Fibroblast of peridontal ligament (primary cell): ENCODE results near the gene HBS1L.
A peak's percentile ranks its signal among the peaks of the same experiment; 100 is the strongest.

Experiments
- DNase-seq: peaks from one replicate; pipeline ENCODE4 v3.0.0-alpha.2; 2010; ENCODE audit errors: extremely low read depth

HBS1L gene

GRCh38 chr6:135054569-135055498 is at the start of gene HBS1L:
HBS1L (minus strand) TSS chr6:135054822; CDS start chr6:135054691, 131 bp downstream.
- peak; percentile 98 for DNase-seq

DNA sequence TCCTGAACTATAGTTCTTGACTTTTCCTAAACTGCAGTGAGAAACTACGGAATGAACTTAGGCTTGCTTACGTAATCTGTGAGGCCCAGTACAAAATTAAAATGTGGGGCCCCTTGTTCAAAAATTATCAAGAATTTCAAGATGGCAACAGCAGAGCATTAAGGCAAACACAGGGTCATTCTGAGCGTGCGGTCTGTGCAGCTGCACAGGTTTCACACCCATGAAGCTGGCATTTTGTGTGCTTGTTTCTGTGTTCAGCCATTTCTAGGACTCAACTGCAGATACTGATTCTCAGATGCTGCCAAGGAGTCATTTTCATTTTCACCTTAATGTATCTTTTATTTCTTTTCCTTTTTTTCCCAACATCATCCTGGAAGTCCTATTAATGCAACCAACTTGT is 49.6 kb upstream of the HBS1L start:
- no peak for DNase-seq

GRCh38 chr6:135102191-135102590 is 47.6 kb upstream of the HBS1L start:
- no peak for DNase-seq

GRCh38 chr6:135097172-135097571 is 42.5 kb upstream of the HBS1L start:
- DNase-seq: no peak

DNA sequence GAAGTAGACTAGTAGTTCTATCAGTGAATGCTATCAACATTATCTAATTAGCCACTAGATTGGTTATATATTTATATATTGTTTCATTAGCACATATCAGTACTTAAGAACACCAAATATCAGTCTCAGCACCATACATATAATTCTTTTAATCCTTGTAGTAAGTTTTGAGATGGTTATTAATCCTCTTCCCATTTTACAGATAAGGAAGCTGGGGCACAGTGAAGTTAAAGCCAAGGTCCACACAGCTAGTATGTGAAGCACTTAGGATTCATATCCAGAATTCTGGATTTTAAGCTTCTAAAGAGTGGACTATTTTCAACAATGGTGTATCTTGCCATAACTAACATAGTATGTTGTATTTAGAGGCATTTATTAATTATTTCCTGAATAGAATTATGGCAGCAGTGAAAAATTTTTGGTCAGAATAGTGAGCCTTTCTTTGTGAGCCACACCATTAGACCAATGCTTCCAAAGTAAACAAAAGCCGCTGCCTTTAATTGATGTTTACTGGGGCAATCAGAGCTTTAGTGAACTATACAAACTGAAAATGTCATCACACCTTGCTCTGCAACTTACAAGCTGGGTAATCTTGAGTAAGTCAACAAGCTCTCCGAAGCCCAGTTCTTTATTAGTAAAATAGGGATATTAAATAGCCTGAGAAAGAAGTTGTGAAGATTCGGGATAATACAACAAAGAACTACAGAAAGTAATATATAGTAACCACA is 41.9 kb upstream of the HBS1L start:
- no peak for DNase-seq

- no peak for DNase-seq
Observed at GRCh38 chr6:135095716-135096115, 41.1 kb upstream of the HBS1L start.

DNA sequence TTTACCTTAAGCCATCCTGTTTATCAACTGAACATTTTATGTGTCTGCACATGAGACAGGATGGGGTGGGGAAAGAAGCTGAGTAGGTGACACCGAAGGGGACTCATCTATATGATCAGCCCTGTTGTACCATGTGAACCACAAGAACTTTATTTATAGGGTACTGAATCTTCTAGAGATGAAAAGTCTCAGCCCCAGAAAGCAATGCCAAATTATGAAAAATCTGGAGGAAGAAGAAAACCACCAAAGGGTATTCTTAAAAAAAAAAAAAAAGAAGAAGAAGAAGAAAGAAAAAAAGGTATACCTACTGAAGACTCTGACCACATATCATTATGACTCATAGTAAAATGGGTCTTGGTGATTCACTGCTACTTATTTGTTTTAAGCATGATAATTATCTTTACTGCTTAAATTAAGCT is 39.8 kb upstream of the HBS1L start:
- no peak for DNase-seq

DNA sequence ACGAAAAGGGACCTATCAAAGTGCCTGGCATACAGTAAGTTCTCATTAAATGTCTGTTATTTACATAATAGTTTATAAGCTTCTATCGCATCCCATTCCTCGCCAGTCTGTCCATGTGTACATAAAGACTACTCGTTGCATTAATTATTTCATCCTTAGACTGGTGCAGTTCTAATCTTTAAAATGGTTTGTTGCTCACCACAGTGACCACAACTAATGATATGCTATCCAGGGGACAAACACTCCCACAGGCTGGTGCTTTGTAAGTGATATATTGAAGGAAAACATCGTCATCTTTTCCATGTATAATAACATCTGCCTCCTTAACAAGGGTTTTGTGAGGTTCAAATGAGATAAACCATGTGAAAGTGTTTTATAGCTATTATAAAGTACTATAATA is 39.0 kb upstream of the HBS1L start:
- DNase-seq: no peak

- DNase-seq: no peak
Observed at GRCh38 chr6:135092724-135093123, 38.1 kb upstream of the HBS1L start.

DNA sequence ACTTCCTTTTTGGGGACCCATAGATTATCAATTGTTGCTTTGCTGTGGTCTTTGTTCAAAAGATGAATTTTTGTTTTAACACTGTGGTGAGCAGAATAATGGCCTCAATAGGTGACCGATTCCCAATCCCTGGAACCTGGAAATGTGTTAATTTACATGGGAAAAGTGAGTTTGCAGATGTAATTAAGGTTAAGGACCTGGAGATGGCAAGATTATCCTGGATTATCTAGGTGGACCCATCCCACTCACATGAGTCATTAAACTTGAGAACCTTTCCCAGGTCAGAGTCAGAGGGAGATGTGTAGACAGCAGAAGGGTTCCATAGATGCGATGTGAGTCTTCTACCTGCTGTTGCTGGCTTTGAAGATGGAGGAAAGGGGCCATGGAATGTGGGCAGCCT is 36.2 kb upstream of the HBS1L start:
- DNase-seq: no peak

DNA sequence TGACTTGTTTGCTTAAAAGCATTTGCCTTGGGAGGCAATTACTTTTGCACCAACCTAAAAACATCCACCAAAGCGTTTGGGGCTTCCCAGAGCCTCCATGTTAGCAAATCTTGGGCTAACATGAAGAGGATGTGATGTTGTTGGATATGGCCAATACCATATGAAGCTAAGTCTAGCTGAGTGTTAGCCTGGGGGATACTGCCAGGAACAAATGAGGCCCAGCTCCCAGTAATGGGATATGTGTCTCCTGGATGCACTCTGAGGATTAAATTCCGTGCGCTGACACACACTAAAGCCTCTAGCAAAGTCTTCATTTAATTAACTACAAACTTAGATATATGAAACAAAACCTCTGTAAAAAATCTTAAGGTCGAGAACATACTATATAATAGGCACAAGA is 35.3 kb upstream of the HBS1L start:
- DNase-seq: no peak

DNA sequence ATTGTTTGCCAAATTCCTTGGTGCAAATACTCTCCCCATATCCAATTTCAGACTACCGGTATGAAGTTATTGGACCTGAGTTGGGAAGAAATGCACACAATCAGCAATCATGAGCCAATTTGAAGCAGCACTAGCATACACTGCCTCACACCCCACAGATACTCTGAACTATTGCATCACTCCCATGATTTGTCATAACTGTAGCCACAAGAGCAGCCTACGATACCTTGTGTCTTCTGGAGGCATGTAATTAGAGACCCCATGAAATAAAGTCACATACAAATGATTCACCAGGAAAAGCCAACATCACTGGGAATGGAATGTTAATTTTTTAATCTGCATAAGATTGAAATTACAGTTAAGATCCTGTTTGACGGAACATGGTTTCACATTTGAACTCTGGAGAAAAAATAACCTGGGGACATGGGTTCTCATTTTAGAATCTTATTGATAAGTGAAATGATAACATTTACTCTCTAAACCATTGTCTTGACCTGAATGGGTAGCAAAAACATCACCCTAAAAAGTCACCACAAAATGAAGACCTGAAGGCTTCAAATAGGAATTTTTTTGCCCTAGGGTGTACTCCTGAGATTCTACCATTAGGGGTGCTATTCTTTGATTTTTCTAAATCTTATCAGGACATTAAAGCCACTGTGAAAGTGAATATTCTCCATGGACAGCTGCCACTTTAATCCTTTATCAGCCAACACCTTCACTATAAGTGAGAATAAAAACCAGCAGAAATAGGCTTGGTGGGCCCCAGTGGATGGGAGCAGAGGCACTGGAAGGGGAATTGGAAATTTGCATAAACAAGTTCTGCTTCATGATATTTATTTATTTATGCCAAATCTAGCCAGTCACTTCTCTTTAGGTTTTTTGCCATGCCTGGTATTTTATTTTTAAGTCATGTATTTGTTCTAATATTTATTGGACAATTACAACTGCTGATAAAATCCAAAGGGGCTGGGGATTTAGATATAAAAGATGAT is 34.5 kb upstream of the HBS1L start:
- peak; percentile 66 for DNase-seq

- DNase-seq: no peak
Observed at GRCh38 chr6:135088281-135088680, 33.7 kb upstream of the HBS1L start.

- no peak for DNase-seq
Observed at GRCh38 chr6:135087803-135088202, 33.2 kb upstream of the HBS1L start.

DNA sequence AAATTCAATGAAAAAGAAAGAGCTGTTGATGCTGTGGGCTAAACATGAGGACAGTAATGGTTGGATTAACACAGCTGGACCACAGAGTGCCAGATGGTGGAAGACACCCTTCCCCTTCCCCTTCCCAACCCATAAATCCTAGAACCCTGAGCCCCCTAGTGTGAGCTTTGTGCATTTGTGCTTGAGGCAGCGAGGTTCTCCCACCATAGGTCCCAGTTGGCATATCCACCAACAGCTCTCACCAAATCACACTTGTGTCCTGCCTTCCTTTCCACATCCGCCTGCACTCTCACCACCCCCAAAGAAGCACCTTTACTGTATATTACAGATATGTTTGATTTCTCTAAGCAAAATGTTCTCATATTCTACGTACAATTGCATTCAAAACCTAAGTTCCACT is 32.8 kb upstream of the HBS1L start:
- no peak for DNase-seq

DNA sequence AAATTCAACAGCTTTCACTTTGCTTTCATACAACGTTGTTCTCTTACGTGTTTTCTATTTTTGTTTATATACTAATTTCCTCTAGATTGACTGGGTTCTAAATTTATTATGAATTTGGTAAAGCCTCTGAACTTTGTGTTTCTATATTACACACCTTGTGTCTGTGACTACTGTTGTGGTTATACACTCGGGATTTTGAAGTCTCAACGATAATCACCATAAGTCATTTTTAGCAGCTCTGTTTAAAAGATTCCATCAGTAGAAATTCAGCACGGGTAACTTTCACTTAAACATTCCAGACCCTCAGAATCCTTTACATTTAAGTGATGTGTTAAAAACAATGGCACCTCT is 31.8 kb upstream of the HBS1L start:
- DNase-seq: no peak

DNA sequence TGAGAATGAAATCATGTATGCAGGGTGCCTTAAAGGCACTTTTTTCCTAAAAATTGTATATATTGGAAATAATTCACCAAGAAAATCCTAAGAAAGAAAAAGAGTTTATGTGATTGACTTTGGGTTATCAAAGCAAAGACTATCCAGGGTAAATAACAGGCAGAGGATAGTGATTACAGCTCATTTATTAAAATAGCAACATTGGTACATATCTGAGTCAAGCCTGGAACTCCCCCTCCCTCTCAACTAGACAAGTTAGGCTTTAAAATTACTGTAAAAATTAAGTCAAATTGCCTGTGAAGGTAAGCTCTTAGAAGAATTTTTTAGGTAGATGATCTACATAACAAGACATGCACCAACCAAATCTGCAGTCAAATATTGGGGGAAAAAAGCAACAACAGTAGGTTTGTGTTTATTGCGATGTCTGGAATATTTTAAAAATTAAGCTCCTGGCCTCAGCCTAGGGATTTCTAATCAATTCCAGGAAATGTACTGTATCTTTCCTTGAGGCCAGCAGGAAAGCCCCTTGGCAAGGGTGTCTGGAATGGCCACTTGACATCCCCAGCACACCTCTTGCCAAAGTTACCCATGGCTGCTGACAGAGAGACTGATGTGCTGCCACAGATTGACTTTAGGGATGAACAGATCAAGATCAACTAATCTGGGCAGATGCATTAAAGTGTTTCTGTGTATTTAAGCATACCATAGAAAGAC is 31.2 kb upstream of the HBS1L start:
- DNase-seq: no peak

DNA sequence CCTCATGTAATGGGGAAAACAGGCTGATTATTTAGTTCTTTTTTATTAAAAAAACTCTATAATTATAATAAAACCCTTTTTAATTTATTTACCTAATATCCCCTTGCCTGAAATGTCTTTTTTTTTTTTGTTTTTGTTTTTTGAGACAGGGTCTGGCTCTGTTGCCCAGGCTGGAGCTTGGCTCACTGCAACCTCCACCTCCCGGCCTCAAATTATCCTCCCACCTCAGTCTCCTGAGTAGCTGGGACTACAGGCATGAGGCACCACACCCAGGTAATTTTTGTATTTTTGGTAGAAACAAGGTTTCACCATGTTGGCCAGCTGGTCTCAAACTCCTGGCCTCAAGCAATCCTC is 30.3 kb upstream of the HBS1L start:
- no peak for DNase-seq

DNA sequence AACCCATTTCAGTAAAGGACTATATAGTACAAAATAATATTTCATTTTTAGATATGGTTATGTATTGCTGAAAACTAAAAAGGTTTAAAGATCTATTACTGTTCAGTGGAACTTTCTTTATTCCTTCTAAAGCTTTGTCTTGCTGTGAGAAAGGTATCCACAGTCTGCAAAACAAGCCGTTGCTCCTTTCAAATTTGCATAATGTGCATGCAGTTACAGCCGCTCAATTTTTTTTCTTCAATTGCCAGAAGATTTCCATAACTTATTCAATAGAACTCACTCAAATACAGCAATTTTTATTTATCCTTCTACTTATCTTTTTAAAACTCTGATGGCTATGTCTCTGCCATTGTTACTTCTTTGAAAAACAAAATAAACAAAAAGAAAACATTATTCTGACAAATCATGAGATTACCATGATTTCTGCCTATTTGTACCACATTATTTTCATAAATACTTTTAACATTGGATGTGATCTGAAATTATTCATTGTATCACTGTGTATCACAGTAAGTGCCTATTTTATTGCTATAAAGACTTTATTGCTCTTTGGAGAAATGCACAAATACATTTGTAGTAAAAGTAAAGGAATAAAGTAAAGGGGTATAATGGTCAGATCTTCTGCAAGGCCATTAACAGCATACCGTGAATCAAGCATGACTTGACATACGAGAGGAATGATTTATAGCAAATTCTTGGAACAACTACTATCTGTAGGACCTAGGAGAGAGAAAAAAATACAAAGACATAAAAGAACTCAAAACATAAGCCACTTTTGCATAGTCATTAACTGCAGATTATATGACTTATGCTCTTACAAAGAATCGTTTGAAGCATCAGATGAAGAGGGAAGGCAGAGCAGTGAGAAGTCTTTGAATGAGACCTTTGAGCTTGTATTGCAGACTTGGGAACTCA is 29.6 kb upstream of the HBS1L start:
- DNase-seq: no peak

DNA sequence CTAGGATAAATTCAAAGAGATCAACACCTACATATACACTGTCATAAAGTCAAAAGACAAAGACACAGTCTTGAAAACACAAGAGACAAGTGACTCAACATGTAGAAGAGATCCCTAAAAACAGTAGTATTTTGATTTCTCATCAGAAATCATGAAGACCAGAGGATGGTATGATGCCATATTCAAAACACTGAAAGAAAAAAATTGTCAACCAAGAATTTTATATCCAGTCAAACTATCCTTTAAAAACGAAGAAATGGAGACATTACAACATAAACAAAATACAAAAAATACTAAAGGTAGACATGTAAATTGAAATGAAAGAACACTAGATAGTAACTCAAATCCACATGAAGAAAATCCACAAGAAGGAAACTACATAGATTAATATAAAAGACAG is 27.3 kb upstream of the HBS1L start:
- DNase-seq: no peak
